Epithelial cell of esophagus (primary cell): ENCODE measurements around the gene CRYAB.

ENCODE experiments used
- DNase-seq: peaks from one replicate; pipeline ENCODE4 v3.0.0; 2010; ENCODE audit warnings: low read depth
- H3K4me3 ChIP-seq: 2 replicates; pipeline ENCODE4 v1.5.1; 2011; ENCODE audit warnings: mild to moderate bottlenecking, low read length, control low read depth
- CTCF ChIP-seq: IDR thresholded peaks from 2 replicates; pipeline ENCODE4 v1.5.1; 2011; ENCODE audit warnings: low read depth, mild to moderate bottlenecking, low read length, control low read depth, inconsistent platforms; ENCODE audit not compliant: insufficient read depth; ENCODE audit errors: missing control alignments

The CRYAB gene

GRCh38 chr11:111947143-111947542 is 35.6 kb upstream of the CRYAB start:
- no peak overlapping the region for H3K4me3 ChIP-seq
- TF ChIP-seq CTCF, result no peak
- no peak for DNase-seq

- no peak for TF ChIP-seq CTCF
- no peak overlapping the region for H3K4me3 ChIP-seq
- DNase-seq, result no peak
Observed at GRCh38 chr11:111946499-111946898, 34.9 kb upstream of the CRYAB start.

- no peak for DNase-seq
- H3K4me3 ChIP-seq, result no peak overlapping the region
- no peak for TF ChIP-seq CTCF
Observed at GRCh38 chr11:111945198-111945597, 33.6 kb upstream of the CRYAB start.

GRCh38 chr11:111944651-111945051 is 33.1 kb upstream of the CRYAB start:
- no peak for TF ChIP-seq CTCF
- DNase-seq, result peak; percentile 86
- H3K4me3 ChIP-seq, result no peak overlapping the region

GRCh38 chr11:111944139-111944538 is 32.6 kb upstream of the CRYAB start:
- TF ChIP-seq CTCF, result no peak
- H3K4me3 ChIP-seq, result no peak overlapping the region
- peak; percentile 79 for DNase-seq

GRCh38 chr11:111942829-111943228 is 31.3 kb upstream of the CRYAB start:
- H3K4me3 ChIP-seq, result no peak overlapping the region
- no peak for TF ChIP-seq CTCF
- DNase-seq, result peak; percentile 85

GRCh38 chr11:111941963-111942362 is 30.4 kb upstream of the CRYAB start:
- no peak overlapping the region for H3K4me3 ChIP-seq
- peak; percentile 78 for DNase-seq
- TF ChIP-seq CTCF, result no peak
